ENCODE measurements around the gene BRINP2. TPM values are rescaled to one million over a fixed set of nuclear protein-coding genes. Genes with fewer than 3 reads are reported as not detected.
A peak's percentile ranks its signal among the peaks of the same experiment; 100 is the strongest.

BRINP2 gene, protein sequence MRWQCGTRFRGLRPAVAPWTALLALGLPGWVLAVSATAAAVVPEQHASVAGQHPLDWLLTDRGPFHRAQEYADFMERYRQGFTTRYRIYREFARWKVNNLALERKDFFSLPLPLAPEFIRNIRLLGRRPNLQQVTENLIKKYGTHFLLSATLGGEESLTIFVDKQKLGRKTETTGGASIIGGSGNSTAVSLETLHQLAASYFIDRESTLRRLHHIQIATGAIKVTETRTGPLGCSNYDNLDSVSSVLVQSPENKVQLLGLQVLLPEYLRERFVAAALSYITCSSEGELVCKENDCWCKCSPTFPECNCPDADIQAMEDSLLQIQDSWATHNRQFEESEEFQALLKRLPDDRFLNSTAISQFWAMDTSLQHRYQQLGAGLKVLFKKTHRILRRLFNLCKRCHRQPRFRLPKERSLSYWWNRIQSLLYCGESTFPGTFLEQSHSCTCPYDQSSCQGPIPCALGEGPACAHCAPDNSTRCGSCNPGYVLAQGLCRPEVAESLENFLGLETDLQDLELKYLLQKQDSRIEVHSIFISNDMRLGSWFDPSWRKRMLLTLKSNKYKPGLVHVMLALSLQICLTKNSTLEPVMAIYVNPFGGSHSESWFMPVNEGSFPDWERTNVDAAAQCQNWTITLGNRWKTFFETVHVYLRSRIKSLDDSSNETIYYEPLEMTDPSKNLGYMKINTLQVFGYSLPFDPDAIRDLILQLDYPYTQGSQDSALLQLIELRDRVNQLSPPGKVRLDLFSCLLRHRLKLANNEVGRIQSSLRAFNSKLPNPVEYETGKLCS
- 0.46 TPM for total RNA-seq

GRCh38 chr1:177170756-177171535 lies at the start of gene BRINP2:
BRINP2 (plus strand) TSS chr1:177170958; CDS start chr1:177229877, 58,919 bp downstream.
- peak; percentile 34 for DNase-seq (ENCODE audit: low spot score)

GRCh38 chr1:177122461-177123251 lies 48.1 kb upstream of the BRINP2 start:
- DNase-seq (ENCODE audit: low spot score) = no peak

DNA sequence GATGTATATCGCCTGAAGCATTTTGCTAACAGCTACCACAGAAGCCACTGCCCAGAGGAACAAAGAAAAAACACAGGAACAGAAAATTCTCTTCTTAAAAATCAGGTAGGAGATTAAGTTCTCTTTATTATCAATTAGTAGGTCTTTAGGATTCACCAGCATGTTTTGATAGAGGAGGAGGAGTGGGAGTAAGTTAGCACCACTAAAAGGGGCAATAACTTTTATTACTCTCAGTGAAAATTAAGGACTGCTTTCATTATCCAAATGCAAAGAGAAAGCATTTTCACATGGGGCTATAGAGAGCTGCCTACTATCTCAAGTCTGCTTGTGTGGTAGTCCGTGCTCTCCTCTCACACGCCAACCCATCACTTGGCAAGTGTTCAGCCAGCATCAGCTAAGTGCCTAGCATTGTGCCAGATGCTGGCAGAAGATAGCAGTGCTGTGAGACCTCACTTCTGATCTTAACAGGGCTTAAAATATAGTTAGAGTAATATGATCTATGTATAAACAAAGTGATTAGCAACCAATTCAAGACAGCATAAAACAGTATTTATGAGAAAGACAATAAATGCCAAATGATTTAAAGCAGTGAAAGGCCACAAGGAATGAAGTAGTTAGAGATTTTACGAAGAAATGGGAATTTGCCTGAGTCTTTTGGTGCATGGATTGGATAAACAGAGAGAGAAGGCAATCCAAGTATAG lies 46.0 kb upstream of the BRINP2 start:
- no peak for DNase-seq (ENCODE audit: low spot score)

GRCh38 chr1:177126267-177126666 lies 44.5 kb upstream of the BRINP2 start:
- no peak for DNase-seq (ENCODE audit: low spot score)

- DNase-seq (ENCODE audit: low spot score) = no peak
Observed at GRCh38 chr1:177128665-177129281, 42.0 kb upstream of the BRINP2 start.

GRCh38 chr1:177130451-177130945 lies 40.3 kb upstream of the BRINP2 start:
- DNase-seq (ENCODE audit: low spot score) = no peak

GRCh38 chr1:177131723-177132122 lies 39.0 kb upstream of the BRINP2 start:
- no peak for DNase-seq (ENCODE audit: low spot score)

GRCh38 chr1:177132141-177132540 lies 38.6 kb upstream of the BRINP2 start:
- no peak for DNase-seq (ENCODE audit: low spot score)

- no peak for DNase-seq (ENCODE audit: low spot score)
Observed at GRCh38 chr1:177133977-177134538, 36.7 kb upstream of the BRINP2 start.

DNA sequence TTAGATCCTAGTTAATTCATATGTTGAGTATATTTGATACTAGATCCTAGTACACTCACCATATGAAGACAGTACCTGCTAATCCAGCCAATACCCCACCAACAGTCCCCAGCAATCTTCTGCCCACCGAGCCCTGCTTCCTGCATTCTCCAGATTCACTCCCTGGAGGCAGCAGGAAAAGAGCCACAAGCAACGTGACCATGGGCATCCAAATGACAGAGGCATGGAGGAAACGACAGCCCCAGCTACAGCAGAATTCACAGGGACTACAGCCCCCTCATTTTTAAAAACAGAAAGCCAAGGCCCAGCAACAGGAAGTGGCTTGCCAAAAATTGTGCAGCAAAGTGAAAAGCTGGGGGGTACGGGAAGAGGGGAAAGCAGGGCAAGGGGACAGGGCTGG lies 35.5 kb upstream of the BRINP2 start:
- DNase-seq (ENCODE audit: low spot score) = no peak

- no peak for DNase-seq (ENCODE audit: low spot score)
Observed at GRCh38 chr1:177137814-177138213, 32.9 kb upstream of the BRINP2 start.

DNA sequence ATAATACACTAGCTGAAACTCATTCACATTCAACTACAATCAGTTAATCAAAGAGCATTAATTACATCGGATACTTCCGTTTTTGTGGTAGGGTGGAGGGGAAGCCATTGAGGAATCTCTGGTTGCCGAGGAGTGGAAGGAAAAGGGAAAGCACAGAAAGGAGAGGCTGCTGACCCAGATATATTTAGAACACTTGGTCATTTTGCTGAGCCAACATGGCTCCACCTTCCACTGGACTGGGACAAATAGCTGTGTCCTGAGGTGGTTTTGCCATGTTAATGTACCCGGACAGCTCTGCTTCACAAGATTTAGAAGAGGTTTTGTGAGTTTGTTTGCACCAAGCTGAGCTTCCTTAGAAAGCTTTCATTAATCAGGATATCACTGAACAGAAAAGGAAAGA lies 32.4 kb upstream of the BRINP2 start:
- no peak for DNase-seq (ENCODE audit: low spot score)

- DNase-seq (ENCODE audit: low spot score) = no peak
Observed at GRCh38 chr1:177142010-177142409, 28.7 kb upstream of the BRINP2 start.

- DNase-seq (ENCODE audit: low spot score) = no peak
Observed at GRCh38 chr1:177142791-177143271, 27.9 kb upstream of the BRINP2 start.

DNA sequence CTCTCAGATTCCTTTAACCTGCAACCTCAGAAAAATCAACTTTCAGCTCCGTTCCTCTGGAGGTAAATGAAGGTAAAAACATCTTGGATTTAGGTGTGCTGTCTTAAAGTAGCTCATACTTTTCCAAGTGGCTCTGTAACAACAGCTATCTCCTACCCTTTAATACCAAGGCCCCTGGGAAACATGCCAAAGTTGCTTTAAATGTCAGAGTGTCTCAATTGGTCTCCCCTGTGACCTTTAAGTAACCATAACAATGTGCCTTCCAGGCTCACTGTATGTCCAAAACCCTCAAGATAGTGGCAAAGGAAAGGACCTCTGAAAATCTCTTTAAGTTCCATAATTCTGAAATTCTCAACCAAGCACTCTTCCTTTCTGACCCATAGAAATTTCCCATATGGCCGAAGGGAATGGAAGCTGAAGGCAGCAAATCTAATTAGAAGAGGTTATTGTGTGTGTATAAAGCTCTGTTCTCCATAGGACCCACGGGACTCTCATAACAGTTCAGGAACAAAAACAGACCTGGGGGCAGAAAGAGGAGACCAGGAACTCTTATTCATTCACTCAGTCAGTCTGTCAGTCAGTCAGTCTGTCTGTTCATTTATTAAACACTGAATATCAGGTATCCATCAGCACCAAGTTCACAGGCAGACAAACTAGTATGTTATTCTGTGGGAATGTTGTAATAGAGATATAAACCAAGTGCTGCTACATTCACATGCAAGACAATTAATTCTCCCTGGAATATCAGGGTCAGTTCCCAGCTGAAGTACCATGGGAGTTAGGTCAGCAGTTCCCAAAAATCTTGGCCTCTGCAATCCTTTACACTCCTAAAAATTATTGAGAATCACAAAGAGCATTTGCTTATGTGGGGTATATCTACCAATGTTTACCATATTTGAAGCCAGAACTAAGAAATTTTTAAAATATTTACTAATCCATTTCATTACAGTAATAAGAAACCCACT lies 25.4 kb upstream of the BRINP2 start:
- DNase-seq (ENCODE audit: low spot score) = no peak

DNA sequence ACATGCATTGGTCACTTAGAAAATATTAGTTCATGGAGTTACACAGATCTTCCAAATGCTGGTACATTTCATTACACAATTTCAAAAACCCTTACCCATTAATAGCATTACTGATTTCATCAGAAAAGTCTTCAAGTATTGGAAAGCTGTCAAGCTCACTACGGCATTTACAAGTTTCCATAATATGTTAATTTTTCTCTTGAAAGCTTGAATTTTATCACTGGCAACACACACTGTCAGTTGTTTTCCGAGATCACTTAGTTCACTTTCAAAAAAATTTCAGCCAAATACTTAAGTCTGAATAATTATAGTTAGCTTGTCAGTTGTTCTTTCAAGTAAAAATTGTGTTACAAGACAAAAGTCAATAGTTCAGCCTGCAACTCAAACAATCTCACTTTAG lies 24.3 kb upstream of the BRINP2 start:
- DNase-seq (ENCODE audit: low spot score) = no peak

GRCh38 chr1:177162243-177162642 lies 8.5 kb upstream of the BRINP2 start:
- DNase-seq (ENCODE audit: low spot score) = no peak

DNA sequence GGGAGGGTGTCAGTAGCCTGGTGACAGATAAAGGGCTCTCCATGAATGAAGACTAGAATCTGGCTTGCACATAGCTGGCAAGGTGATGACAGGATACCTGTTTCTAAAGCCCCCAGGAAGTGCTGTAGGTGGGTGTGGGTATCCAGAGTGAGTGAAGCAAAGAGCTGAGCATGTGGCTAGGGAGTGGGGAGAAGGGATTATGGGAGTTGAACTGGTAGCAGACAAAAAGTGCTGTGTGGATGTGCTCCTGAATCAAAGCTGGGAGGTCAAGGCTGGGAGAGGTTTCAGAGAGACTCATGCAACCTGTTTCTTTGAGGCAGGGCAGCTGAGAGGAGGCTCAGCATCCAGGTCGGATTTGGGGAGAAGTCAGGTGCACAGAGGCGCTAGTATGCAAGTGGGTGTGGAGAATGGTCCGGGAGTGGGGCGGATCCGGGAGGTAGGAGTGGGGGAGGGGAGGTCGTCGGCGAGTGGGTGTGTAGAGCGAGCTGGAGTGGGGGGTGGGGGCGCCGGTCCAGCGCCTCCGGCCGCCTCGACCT lies 6.8 kb upstream of the BRINP2 start:
- DNase-seq (ENCODE audit: low spot score) = no peak

Data from mucosa of gallbladder (tissue), 1 donor.